K562 (cell line): Measurements from ENCODE around the gene KCNAB2. TPM values are rescaled to one million over a fixed set of nuclear protein-coding genes. Genes with fewer than 3 reads are reported as not detected.

Source experiments
- ATAC-seq: fragments of 200-7000 bp; cut with Tn5 transposase; 3 replicates; pipeline ENCODE4 v1.9.1; 2020; ENCODE audit warnings: moderate library complexity
- BruUV-seq: library from RNA; stranded (reverse); fragments of 400-500 nt; replicated peaks from 2 replicates; lab custom pipeline; 2021; lab: Mats Ljungman, UMichigan
- CTCF ChIA-PET: fragments of 300-600 bp; formaldehyde crosslinking; extraction: SDS; loops from one replicate; lab custom pipeline; 2021; ENCODE audit warnings: low intra/inter-chr PET ratio; lab: Yijun Ruan, JAX
- POLR2A ChIA-PET: fragments of 300-600, 350-650 bp; sonication (Branson Sonifier 250); formaldehyde crosslinking; extraction: SDS; loops from one replicate; lab custom pipeline; 2021; ENCODE audit warnings: antibody characterized with exemption, inconsistent platforms; lab: Yijun Ruan, JAX
- DNase-seq, 4 experiments: peaks; one replicate each; pipeline versions ENCODE4 v3.0.0 to v3.0.0-alpha.2; 2011 to 2018; ENCODE audit warnings: low spot score in 3 of 4, mixed read lengths in 3 of 4; ENCODE audit errors: extremely low read depth in 1 of 4
- FAIRE-seq: peaks from 2 replicates; lab custom pipeline; 2011; peaks lifted over from hg19 to GRCh38; lab: Jason Lieb, UNC
- H2AFZ ChIP-seq: 2 replicates; pipeline ENCODE4 v1.6.0; 2011; ENCODE audit warnings: low read depth, low read length, control low read depth, inconsistent platforms
- H3K27ac ChIP-seq: fragments of 200-600 bp; 3 replicates; pipeline ENCODE4 v1.8.0; 2011; ENCODE audit warnings: low read depth, mild to moderate bottlenecking, control low read depth, inconsistent platforms, low read length, moderate library complexity, mixed read lengths; ENCODE audit errors: extremely low read depth
- H3K27me3 ChIP-seq, 2 experiments: fragments of 300-600 bp in 1 of 2; 2 replicates in 1 of 2; 3 replicates in 1 of 2; pipeline versions ENCODE4 v1.6.0 to v1.8.0; 2011; ENCODE audit warnings: inconsistent platforms in 2 of 2, low read length in 2 of 2, mild to moderate bottlenecking in 1 of 2, mixed read lengths in 1 of 2, moderate library complexity in 1 of 2; ENCODE audit not compliant: control insufficient read depth in 2 of 2, insufficient read depth in 2 of 2
- H3K36me3 ChIP-seq: fragments of 300-600 bp; 3 replicates; pipeline ENCODE4 v1.8.0; 2011; ENCODE audit warnings: mild to moderate bottlenecking, low read length, inconsistent platforms; ENCODE audit not compliant: control insufficient read depth, insufficient read depth
- H3K4me1 ChIP-seq, 2 experiments: fragments of 200-600 bp in 1 of 2; replicated peaks in 1 of 2; 2 replicates in 1 of 2; 3 replicates in 1 of 2; pipeline versions ENCODE4 v1.5.1 to v1.8.0; 2011; ENCODE audit warnings: inconsistent platforms in 2 of 2, low read length in 2 of 2, mild to moderate bottlenecking in 1 of 2, mixed read lengths in 1 of 2, moderate library complexity in 1 of 2; ENCODE audit not compliant: control insufficient read depth in 2 of 2, insufficient read depth in 2 of 2
- H3K4me2 ChIP-seq: 2 replicates; pipeline ENCODE4 v1.6.1; 2011; ENCODE audit warnings: low read length, control low read depth, inconsistent platforms, mixed read lengths; ENCODE audit not compliant: insufficient read depth
- H3K4me3 ChIP-seq: fragments of 200-600 bp; sonication (generic), shearing (Covaris generic); 2 replicates; pipeline ENCODE4 v1.5.1; 2016; ENCODE audit warnings: control low read depth, inconsistent platforms
- H3K79me2 ChIP-seq: fragments of 200-600 bp; 3 replicates; pipeline ENCODE4 v1.8.0; 2011; ENCODE audit warnings: low read length, inconsistent platforms; ENCODE audit not compliant: control insufficient read depth, insufficient read depth
- H3K9ac ChIP-seq, 2 experiments: 2 replicates each; pipeline versions ENCODE4 v1.6.0 to v1.6.1; 2011; ENCODE audit warnings: low read depth in 2 of 2, low read length in 2 of 2, control low read depth in 1 of 2, inconsistent platforms in 1 of 2, mild to moderate bottlenecking in 1 of 2, mixed read lengths in 1 of 2; ENCODE audit not compliant: insufficient read depth in 1 of 2
- H3K9me1 ChIP-seq: one replicate; pipeline ENCODE4 v1.6.0; 2011; ENCODE audit warnings: inconsistent platforms, mild to moderate bottlenecking, low read length, moderate library complexity; ENCODE audit not compliant: control insufficient read depth, insufficient read depth
- H3K9me3 ChIP-seq: replicated peaks from 2 replicates; pipeline ENCODE4 v1.5.1; 2011; ENCODE audit warnings: low read depth, low read length, inconsistent platforms; ENCODE audit not compliant: control insufficient read depth, insufficient read depth
- H4K20me1 ChIP-seq: replicated peaks from 2 replicates; pipeline ENCODE4 v1.6.1; 2011; ENCODE audit warnings: low read length, inconsistent platforms, mixed read lengths; ENCODE audit not compliant: control insufficient read depth, insufficient read depth
- BRD4 ChIP-seq: fragments of 200-600 bp; sonication (generic); IDR thresholded peaks from 2 replicates; pipeline ENCODE4 v1.6.1; 2017; ENCODE audit warnings: inconsistent platforms
- CREBBP ChIP-seq: IDR thresholded peaks from one replicate; pipeline ENCODE4 v1.6.1; 2012; ENCODE audit warnings: low read depth, mild to moderate bottlenecking, control low read depth, inconsistent platforms, low read length
- GTF2A2 ChIP-seq: IDR thresholded peaks from 2 replicates; pipeline ENCODE4 v1.6.1; 2016; ENCODE audit warnings: mild to moderate bottlenecking, missing genetic modification characterization, missing compliant biosample characterization
- RCOR1 ChIP-seq, 2 experiments: IDR thresholded peaks; 2 replicates each; pipeline ENCODE4 v1.6.1; 2012; ENCODE audit warnings: low read depth in 2 of 2, low read length in 2 of 2, borderline replicate concordance in 1 of 2, improper control_type of control experiment in 1 of 2
- RNF2 ChIP-seq: sonication (generic); IDR thresholded peaks from 2 replicates; pipeline ENCODE4 v1.6.1; 2016
- SETDB1 ChIP-seq: IDR thresholded peaks from one replicate; pipeline ENCODE4 v1.6.1; 2012; ENCODE audit warnings: low read length, control low read depth, inconsistent platforms
- XRCC5 ChIP-seq: fragments of 200-400 bp; formaldehyde crosslinking; IDR thresholded peaks from 2 replicates; pipeline ENCODE4 v1.6.1; 2017; ENCODE audit warnings: low read depth, mild to moderate bottlenecking, low read length
- ZHX1 ChIP-seq: fragments of 150-350 bp; conservative IDR thresholded peaks from 2 replicates; pipeline ENCODE4 v1.6.1; 2014; ENCODE audit warnings: low read length
- ZNF561 ChIP-seq: fragments of 450-650 bp; formaldehyde crosslinking; conservative IDR thresholded peaks from 2 replicates; pipeline ENCODE4 v1.4.0; 2020; ENCODE audit warnings: mild to moderate bottlenecking, moderate library complexity
- WGBS: fragments of 100-300 bp; shearing (Covaris generic); methylation state at CpG from one replicate; pipeline ENCODE4 v1.1.6; 2016; ENCODE audit warnings: low coverage, mixed read lengths; ENCODE audit not compliant: insufficient coverage; ENCODE audit errors: missing lambda C conversion rate; 5-methylcytosine and 5-hydroxymethylcytosine counted together
- in situ Hi-C: fragments of 300-500 bp; cut with MboI; formaldehyde crosslinking; loops from 4 replicates; pipeline ENCODE4 v1.15.0; 2018; ENCODE audit warnings: inconsistent platforms, mixed read lengths
- intact Hi-C: fragments of 100-400 bp; cut with micrococcal nuclease; formaldehyde crosslinking; loops from 2 replicates; pipeline ENCODE4 v1.14.2; 2022
- polyA plus RNA-seq, 8 experiments: library from polyadenylated mRNA; depleted of rRNA in 4 of 8; stranded (reverse) in 5 of 8; unstranded in 3 of 8; fragments of >200 nt; fragmentation: Nextera tagmentation in 2 of 8; fragmentation: Illumina TruSeq in 1 of 8; extraction: Ambion mirVana in 2 of 8; extraction: Trizol in 1 of 8; gene quantifications; 2 replicates each; pipeline versions ENCODE4 v1.2.1 to v1.2.3, GENCODE V29; 2011 to 2014; ENCODE audit warnings: inconsistent platforms in 1 of 8, missing spikeins in 1 of 8
- total RNA-seq, 7 experiments: library from RNA; depleted of rRNA in 6 of 7; stranded (reverse); fragments of >200 nt in 6 of 7; fragmentation: Illumina TruSeq in 2 of 7; extraction: Trizol in 2 of 7; gene quantifications; 2 replicates each; pipeline versions ENCODE4 v1.2.1 to v1.2.3, GENCODE V29; 2011 to 2021; ENCODE audit warnings: low replicate concordance in 1 of 7
- TF ChIP-seq, protein P1 (sequence below), 3 experiments: fragments of 200-800 bp in 1 of 3; sonication (Bioruptor generic) in 1 of 3; sonication (generic) in 1 of 3; formaldehyde crosslinking in 1 of 3; IDR thresholded peaks; 2 replicates each; pipeline versions ENCODE4 v1.6.1 to v1.8.0; 2016 to 2022; ENCODE audit warnings: mild to moderate bottlenecking in 2 of 3, missing compliant biosample characterization in 2 of 3, missing genetic modification characterization in 2 of 3, missing genetic modification reagents in 1 of 3
- TF ChIP-seq, protein P2 (sequence below): fragments of 450-650 bp; IDR thresholded peaks from 2 replicates; pipeline ENCODE4 v1.6.1; 2016; ENCODE audit warnings: low read depth, mild to moderate bottlenecking, moderate library complexity

Gene KCNAB2
- total and polyA plus RNA-seq, 9 of the 15 experiments (the other 6 are each of a cell fraction or from before 2014, with no cell fraction given): 1.8 to 15.8 (median 7.1) TPM

- no peak for TF ChIP-seq CREBBP
- no peak for TF ChIP-seq RCOR1 (IDR thresholded peaks at IDR 0.05; ENCODE audit: borderline replicate concordance in 1 of 2, low read depth in 2 of 2, low read length in 2 of 2)
- TF ChIP-seq, protein P1, sequence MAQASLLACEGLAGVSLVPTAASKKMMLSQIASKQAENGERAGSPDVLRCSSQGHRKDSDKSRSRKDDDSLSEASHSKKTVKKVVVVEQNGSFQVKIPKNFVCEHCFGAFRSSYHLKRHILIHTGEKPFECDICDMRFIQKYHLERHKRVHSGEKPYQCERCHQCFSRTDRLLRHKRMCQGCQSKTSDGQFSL (CRISPR knock-in tag; IDR thresholded peaks at IDR 0.05): no peak
- TF ChIP-seq, protein P1 (tag; IDR thresholded peaks at IDR 0.05): no peak
- no peak for TF ChIP-seq ZNF561 (CRISPR knock-in tag)
Measured at GRCh38 chr1:6087958-6088357, 42.3 kb downstream of the KCNAB2 start (continued).

DNA sequence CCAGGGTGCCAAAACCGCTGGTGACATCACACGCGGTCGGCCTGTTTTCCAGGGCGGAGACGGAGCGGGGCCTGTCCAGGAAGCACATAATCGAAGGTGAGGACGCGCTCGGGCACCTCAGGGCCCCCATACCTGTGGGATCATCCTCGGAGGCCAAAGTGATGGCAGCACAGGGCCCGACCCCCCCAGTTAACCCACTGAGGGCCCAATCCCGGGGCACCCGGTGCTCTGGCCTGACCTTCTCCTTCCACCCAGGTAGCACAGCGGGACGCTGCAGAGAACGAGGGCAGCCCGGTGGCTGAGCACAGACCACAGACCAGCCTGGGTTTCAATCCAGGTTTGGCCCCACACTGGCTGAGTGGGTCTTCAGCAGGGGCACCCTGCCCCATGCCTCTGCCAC lies 43.3 kb downstream of the KCNAB2 start:
- TF ChIP-seq, protein P2, sequence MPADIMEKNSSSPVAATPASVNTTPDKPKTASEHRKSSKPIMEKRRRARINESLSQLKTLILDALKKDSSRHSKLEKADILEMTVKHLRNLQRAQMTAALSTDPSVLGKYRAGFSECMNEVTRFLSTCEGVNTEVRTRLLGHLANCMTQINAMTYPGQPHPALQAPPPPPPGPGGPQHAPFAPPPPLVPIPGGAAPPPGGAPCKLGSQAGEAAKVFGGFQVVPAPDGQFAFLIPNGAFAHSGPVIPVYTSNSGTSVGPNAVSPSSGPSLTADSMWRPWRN: no peak
- no peak for TF ChIP-seq BRD4
- TF ChIP-seq RNF2: no peak
- no peak for TF ChIP-seq XRCC5
- TF ChIP-seq GTF2A2 (tag): no peak
- no peak for TF ChIP-seq SETDB1
- no peak for TF ChIP-seq ZHX1
- Histone ChIP-seq H4K20me1 (peaks cover 40% of the 10 kb centered on the region), H3K4me1 (peaks cover 0 to 13% of the 10 kb centered on the region in 2 experiments; a peak in 1 of 5 replicates), H3K79me2 (no peaks in the 10 kb centered on the region), H3K27me3 (peaks cover 65 to 86% of the 10 kb centered on the region in 2 experiments), H3K36me3 (no peaks in the 10 kb centered on the region), H3K4me2 (no peak overlapping the region), H3K27ac (no peak overlapping the region), H3K9me1 (no peaks in the 10 kb centered on the region), H3K9ac (peak overlapping the region in 1 of 2 experiments; percentile 40; a peak in 2 of 4 replicates), H3K4me3 (no peak overlapping the region), H3K9me3 (no peaks in the 10 kb centered on the region), H2AFZ (no peak overlapping the region)
- no peak for DNase-seq
- BruUV-seq: no TSS peak
- in situ Hi-C loops (no loop called here), intact Hi-C loops (no loop called here)
- CTCF ChIA-PET: no interaction called here
- POLR2A ChIA-PET: no interaction called here
- ATAC-seq: no peak
- WGBS: 2% methylated on average over 19 of the region's 19 CpGs
- no peak for FAIRE-seq
